GM12878 (cell line): ENCODE results near the gene SCARB1. TPM values are rescaled to one million over a fixed set of nuclear protein-coding genes. Genes with fewer than 3 reads are reported as not detected.

ENCODE experiments used
- BACH1 ChIP-seq: fragments of 450-650 bp; IDR thresholded peaks from 2 replicates; pipeline ENCODE4 v1.6.1; 2017; ENCODE audit warnings: mild to moderate bottlenecking, borderline replicate concordance
- BCL11A ChIP-seq: IDR thresholded peaks from 2 replicates; pipeline ENCODE4 v1.6.1; 2011; ENCODE audit warnings: low read depth, low read length
- BHLHE40 ChIP-seq, 2 experiments: fragments of 450-650 bp in 1 of 2; IDR thresholded peaks; 2 replicates each; pipeline ENCODE4 v1.6.1; 2011 to 2017; ENCODE audit warnings: low read depth in 2 of 2, borderline replicate concordance in 1 of 2, improper control_type of control experiment in 1 of 2, low read length in 1 of 2, mild to moderate bottlenecking in 1 of 2
- EGR1 ChIP-seq, 2 experiments: IDR thresholded peaks; 1 replicate in 1 of 2; 2 replicates in 1 of 2; pipeline ENCODE4 v1.6.1; 2011 to 2012; ENCODE audit warnings: low read depth in 2 of 2, low read length in 2 of 2, borderline replicate concordance in 1 of 2, mild to moderate bottlenecking in 1 of 2, moderate library complexity in 1 of 2
- ETV6 ChIP-seq, 2 experiments: fragments of 450-650 bp in 1 of 2; IDR thresholded peaks in 1 of 2; conservative IDR thresholded peaks in 1 of 2; 2 replicates each; pipeline ENCODE4 v1.6.1; 2014; ENCODE audit warnings: antibody characterized with exemption in 1 of 2, borderline replicate concordance in 1 of 2, low read depth in 1 of 2, mild to moderate bottlenecking in 1 of 2, moderate library complexity in 1 of 2
- FOS ChIP-seq: IDR thresholded peaks from 3 replicates; pipeline ENCODE4 v1.6.1; 2011; ENCODE audit warnings: borderline replicate concordance; ENCODE audit not compliant: insufficient read length; ENCODE audit errors: extremely low read depth
- FOXK2 ChIP-seq: fragments of 450-650 bp; IDR thresholded peaks from 2 replicates; pipeline ENCODE4 v1.6.1; 2017; ENCODE audit warnings: mild to moderate bottlenecking, moderate library complexity
- HDGF ChIP-seq: fragments of 450-650 bp; IDR thresholded peaks from 2 replicates; pipeline ENCODE4 v1.6.1; 2016; ENCODE audit warnings: antibody characterized with exemption
- IKZF1 ChIP-seq: fragments of 450-650 bp; conservative IDR thresholded peaks from 2 replicates; pipeline ENCODE4 v1.6.1; 2017; ENCODE audit warnings: antibody characterized with exemption, mild to moderate bottlenecking
- IKZF2 ChIP-seq, 2 experiments: fragments of 450-650 bp; IDR thresholded peaks; 2 replicates each; pipeline ENCODE4 v1.6.1; 2017; ENCODE audit warnings: mild to moderate bottlenecking in 2 of 2, moderate library complexity in 2 of 2
- KDM1A ChIP-seq: fragments of 200-600 bp; sonication (generic); IDR thresholded peaks from 2 replicates; pipeline ENCODE4 v1.6.1; 2016; ENCODE audit warnings: borderline replicate concordance
- MTA2 ChIP-seq: fragments of 450-650 bp; IDR thresholded peaks from 2 replicates; pipeline ENCODE4 v1.6.1; 2016; ENCODE audit warnings: low read depth, mild to moderate bottlenecking, moderate library complexity
- MYB ChIP-seq: fragments of 150-350 bp; IDR thresholded peaks from 2 replicates; pipeline ENCODE4 v1.6.1; 2014; ENCODE audit warnings: mild to moderate bottlenecking, low read depth, low read length, borderline replicate concordance
- NRF1 ChIP-seq: conservative IDR thresholded peaks from 2 replicates; pipeline ENCODE4 v1.6.1; 2011; ENCODE audit warnings: mild to moderate bottlenecking, low read depth, low read length, improper control_type of control experiment
- PML ChIP-seq: IDR thresholded peaks from 2 replicates; pipeline ENCODE4 v1.6.1; 2012; ENCODE audit warnings: low read length, inconsistent platforms
- POU2F2 ChIP-seq: IDR thresholded peaks from 3 replicates; pipeline ENCODE4 v1.6.1; 2011; ENCODE audit warnings: low read depth, mild to moderate bottlenecking, low read length, borderline replicate concordance
- RBBP5 ChIP-seq: fragments of 200-600 bp; sonication (generic); conservative IDR thresholded peaks from 2 replicates; pipeline ENCODE4 v1.6.1; 2016
- RCOR1 ChIP-seq: conservative IDR thresholded peaks from 2 replicates; pipeline ENCODE4 v1.6.1; 2012; ENCODE audit warnings: low read depth, low read length, improper control_type of control experiment
- RELA ChIP-seq: fragments of 450-650 bp; IDR thresholded peaks from 2 replicates; pipeline ENCODE4 v1.8.0; 2014; ENCODE audit warnings: borderline replicate concordance; ENCODE audit not compliant: partially characterized antibody
- RFX5 ChIP-seq: IDR thresholded peaks from 2 replicates; pipeline ENCODE4 v1.6.1; 2011; ENCODE audit warnings: low read depth, low read length, improper control_type of control experiment
- SIX5 ChIP-seq: IDR thresholded peaks from 2 replicates; pipeline ENCODE4 v1.6.1; 2011; ENCODE audit warnings: mild to moderate bottlenecking, low read depth, low read length, moderate library complexity; ENCODE audit not compliant: severe bottlenecking
- STAT3 ChIP-seq: IDR thresholded peaks from 2 replicates; pipeline ENCODE4 v1.6.1; 2011; ENCODE audit warnings: low read depth, low read length, improper control_type of control experiment
- TBL1XR1 ChIP-seq: IDR thresholded peaks from 2 replicates; pipeline ENCODE4 v1.6.1; 2012; ENCODE audit warnings: low read depth, low read length, improper control_type of control experiment
- WRNIP1 ChIP-seq: IDR thresholded peaks from 2 replicates; pipeline ENCODE4 v1.6.1; 2011; ENCODE audit warnings: low read depth, low read length, improper control_type of control experiment, borderline replicate concordance
- ZNF274 ChIP-seq: IDR thresholded peaks from one replicate; pipeline ENCODE4 v1.8.0; 2011; ENCODE audit not compliant: insufficient read length, insufficient read depth
- ZNF687 ChIP-seq: fragments of 450-650 bp; IDR thresholded peaks from 2 replicates; pipeline ENCODE4 v1.6.1; 2017; ENCODE audit warnings: mild to moderate bottlenecking, moderate library complexity
- ZSCAN29 ChIP-seq: fragments of 450-650 bp; IDR thresholded peaks from 2 replicates; pipeline ENCODE4 v1.6.1; 2017; ENCODE audit warnings: mild to moderate bottlenecking, moderate library complexity
- polyA plus RNA-seq, 11 experiments: library from polyadenylated mRNA; depleted of rRNA in 4 of 11; unstranded in 6 of 11; stranded (reverse) in 5 of 11; fragments of >200 nt; fragmentation: Nextera tagmentation in 4 of 11; fragmentation: Illumina TruSeq in 1 of 11; extraction: Ambion mirVana in 4 of 11; extraction: Trizol in 1 of 11; gene quantifications; 1 replicate in 1 of 11; 2 replicates in 10 of 11; pipeline versions ENCODE4 v1.2.1 to v1.2.3, GENCODE V29; 2011 to 2016; ENCODE audit warnings: inconsistent platforms in 2 of 11, missing spikeins in 2 of 11, low read depth in 1 of 11
- total RNA-seq, 4 experiments: library from RNA; depleted of rRNA in 3 of 4; stranded (reverse); fragments of >200 nt in 3 of 4; fragmentation: Illumina TruSeq in 1 of 4; extraction: Trizol in 1 of 4; gene quantifications; 2 replicates each; pipeline versions ENCODE4 v1.2.1 to v1.2.3, GENCODE V29; 2013 to 2021
- TF ChIP-seq, protein P1 (sequence below): IDR thresholded peaks from 2 replicates; pipeline ENCODE4 v1.6.1; 2011; ENCODE audit warnings: low read depth, mild to moderate bottlenecking, low read length, moderate library complexity, borderline replicate concordance; ENCODE audit errors: extremely low read depth

SCARB1 gene
- total and polyA plus RNA-seq, 10 of the 15 experiments (the other 5 are each of a cell fraction or from before 2014, with no cell fraction given) = 0.34 to 104 (median 63.1) TPM

- TF ChIP-seq POU2F2 (peak; percentile 63; the same call in 2 of the 3 replicates), HDGF (no peak), FOS (no peak), PML (no peak), ZNF687 (peak; percentile 82; the same call in 1 of the 2 replicates), RFX5 (no peak), KDM1A (no peak), SIX5 (no peak), BHLHE40 (IDR thresholded peaks at IDR 0.05; ENCODE audit: borderline replicate concordance in 1 of 2, low read depth in 2 of 2, low read length in 1 of 2) (peak; percentile 34 to 68; a peak in 2 of 4 replicates), ETV6 (conservative IDR thresholded peaks at IDR 0.05 in 1 of 2, IDR thresholded peaks at IDR 0.05 in 1 of 2; ENCODE audit: borderline replicate concordance in 1 of 2, low read depth in 1 of 2) (peak in 1 of 2 experiments; percentile 40; a peak in 1 of 4 replicates), ZSCAN29 (no peak), ZNF274 (no peak), IKZF2 (IDR thresholded peaks at IDR 0.05) (peak; percentile 75), MTA2 (peak; percentile 36; the same call in 1 of the 2 replicates), RBBP5 (no peak), RCOR1 (no peak), STAT3 (no peak), BCL11A (no peak), EGR1 (IDR thresholded peaks at IDR 0.05; ENCODE audit: borderline replicate concordance in 1 of 2, low read depth in 2 of 2, low read length in 2 of 2) (peak; percentile 48 to 97), WRNIP1 (no peak), TBL1XR1 (no peak), RELA (peak; percentile 31), IKZF1 (peak; percentile 83), MYB (no peak), FOXK2 (no peak), NRF1 (no peak), BACH1 (no peak)
- TF ChIP-seq, protein P1, sequence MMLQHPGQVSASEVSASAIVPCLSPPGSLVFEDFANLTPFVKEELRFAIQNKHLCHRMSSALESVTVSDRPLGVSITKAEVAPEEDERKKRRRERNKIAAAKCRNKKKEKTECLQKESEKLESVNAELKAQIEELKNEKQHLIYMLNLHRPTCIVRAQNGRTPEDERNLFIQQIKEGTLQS = no peak
These were observed 84.2 kb downstream of the SCARB1 start (continued) for GRCh38 chr12:124779161-124780141.
